ENCODE results near the gene PLPPR1.

- TF ChIP-seq EZH2 (IDR thresholded peaks at IDR 0.05; ENCODE audit: borderline replicate concordance, low read depth, low read length, poor library complexity, severe bottlenecking) (no peak), CTCF (conservative IDR thresholded peaks at IDR 0.05; ENCODE audit: low read depth, low read length) (no peak)
These were observed 129.8 kb downstream of the PLPPR1 start for GRCh38 chr9:101158361-101158760.
